NCI-H2196 treated with DMSO at 0.1 percent for 48 hours (cell line): ENCODE results near the gene BCAS1.
"Not testable (repeated sequence)": the region's sequence is repeated elsewhere in the genome, so short reads cannot be mapped to it uniquely, and the experiment has no call there.

Experiments
- DNase-seq: peaks from one replicate; lab custom pipeline; 2025; ENCODE audit not compliant: unreplicated experiment; lab: John Stamatoyannopoulos, UW

Gene BCAS1

DNA sequence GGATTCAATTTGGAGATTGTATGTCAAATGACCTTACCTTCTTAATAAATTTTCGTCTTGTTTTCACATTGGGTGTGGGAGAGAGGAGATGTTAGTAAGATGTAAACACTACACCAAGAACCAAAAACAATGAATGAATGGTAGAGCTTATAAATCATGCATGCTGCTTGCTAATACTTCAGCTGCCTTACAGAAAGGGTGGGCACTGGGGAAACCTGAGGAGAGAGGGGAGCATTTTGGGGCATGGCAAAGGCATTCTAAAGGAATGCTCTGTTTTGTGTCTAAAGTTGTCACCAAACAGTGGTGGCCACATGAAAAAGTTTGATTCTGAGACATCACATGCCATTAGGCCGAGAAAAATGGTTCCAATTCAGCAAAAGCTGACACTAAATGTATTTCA, 80.4 kb downstream of the BCAS1 start:
- no peak for DNase-seq

DNA sequence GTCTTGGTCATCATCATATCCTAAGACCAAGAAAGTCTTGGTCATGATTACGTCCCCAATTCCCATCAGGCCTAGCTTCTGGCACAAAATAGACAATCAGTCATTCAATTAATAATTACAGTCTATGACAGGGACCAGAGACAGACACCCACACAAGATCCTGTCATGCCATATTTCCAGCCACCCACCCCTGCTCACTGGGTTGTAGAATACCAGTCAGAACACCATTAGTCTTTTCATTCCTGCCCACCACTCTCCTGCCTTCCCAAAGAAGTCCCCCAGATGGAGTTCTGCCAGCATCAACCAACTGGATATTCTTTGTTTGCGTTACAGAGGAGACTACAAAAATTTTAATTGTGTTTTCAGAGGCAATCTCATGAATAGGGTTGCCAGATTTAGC, 81.0 kb downstream of the BCAS1 start:
- DNase-seq: no peak

DNA sequence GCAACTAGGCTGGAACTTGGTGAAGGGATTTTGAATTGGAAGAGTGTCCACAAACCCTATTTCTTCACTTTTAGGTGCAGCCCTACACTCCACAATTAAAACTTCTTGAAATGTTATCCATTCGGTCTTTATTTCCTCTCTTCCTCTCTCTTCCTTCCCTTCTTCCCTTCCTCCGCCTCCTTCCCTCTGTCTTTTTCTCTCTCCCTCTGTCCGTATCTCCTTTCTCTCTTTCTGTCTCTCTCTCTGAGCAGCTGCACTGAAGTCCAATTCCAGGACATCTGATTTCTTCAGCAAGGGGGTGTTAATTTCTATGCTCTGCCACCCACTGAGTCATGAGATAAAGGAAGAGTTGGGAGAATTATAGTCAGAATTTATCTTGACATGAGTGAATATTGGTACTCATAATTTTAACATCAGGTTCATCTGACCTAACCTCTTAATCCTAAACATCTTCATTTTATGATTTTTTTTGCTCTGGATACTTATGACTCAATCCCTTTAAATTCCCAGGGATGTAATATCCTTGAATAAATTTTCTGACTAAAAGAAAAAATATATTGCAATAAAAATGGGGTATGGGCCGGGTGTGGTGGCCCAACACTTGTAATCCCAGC, 84.2 kb downstream of the BCAS1 start:
- DNase-seq: no peak

DNA sequence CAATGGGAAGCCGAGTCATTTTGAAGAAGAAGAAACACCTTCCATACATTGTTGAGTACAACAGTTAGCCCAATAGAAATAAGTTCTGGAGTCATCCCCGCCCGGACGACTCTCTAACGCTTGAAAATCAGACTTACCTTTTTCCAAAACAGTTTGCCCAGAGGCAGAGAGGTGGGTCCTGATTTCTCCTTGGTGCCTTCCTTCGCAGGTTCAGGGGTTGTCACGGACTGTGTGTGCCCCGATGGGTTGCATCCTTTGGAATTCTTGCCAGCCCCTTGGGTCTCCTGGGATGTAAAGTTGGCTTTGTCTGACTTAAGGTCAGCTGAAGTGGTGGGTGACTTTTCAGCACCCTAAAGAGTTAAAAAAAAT, 85.3 kb downstream of the BCAS1 start:
- DNase-seq: no peak

DNA sequence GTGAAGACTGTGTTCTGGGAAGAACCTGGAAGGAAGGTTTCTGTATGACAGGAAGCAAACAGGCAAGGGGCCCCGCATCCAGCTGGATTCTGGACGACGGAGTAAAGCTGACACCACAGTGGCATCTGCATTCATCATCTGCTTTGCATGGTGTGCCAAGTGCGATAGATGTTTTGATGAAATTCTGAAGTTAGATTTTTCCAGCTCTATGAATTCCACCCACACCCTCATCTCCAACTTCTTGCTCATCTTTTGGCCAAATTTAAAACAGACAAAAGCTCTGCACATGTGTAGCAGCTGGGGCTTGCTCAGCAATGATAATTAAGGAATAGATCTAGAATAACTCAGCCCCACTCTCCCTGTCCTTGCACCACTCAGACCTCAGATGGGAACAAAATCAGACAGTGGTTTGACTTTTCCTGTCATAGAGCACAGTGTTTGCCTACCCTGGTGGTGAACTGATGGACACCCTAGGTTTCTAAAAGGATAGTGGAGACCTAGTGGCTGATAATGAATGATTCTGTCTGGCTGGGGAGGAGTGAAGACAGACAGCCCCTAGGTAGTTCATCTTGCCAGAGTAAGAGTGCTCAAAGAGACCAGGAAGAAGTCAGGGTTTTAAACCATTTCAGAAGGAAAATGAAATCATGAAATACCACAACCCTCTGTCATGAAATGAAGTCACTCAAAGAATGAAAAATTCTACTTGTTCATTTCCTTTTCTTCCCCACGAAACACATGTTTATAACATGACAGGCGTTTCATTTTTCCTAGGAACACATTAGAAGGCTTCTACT, 85.8 kb downstream of the BCAS1 start:
- DNase-seq: no peak

DNA sequence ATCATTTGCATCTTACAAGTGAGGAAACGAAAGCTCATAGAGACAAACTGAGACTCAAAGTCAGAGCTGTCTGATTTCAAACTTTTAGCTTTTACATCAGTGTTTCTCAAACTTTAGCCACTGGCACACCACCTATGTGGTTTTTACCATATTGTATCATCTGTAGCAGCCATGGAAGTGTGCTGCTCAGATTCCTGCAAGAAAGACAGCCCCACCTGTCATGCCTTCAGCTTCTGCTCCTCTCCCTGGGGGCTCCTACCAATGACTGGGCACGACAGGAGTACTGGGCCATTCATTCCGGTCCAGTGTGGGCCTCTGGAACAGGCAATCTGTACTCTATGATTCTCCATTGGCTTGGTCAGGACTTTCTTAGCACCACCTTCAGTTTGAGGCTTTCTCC, 87.0 kb downstream of the BCAS1 start:
- DNase-seq: no peak

DNA sequence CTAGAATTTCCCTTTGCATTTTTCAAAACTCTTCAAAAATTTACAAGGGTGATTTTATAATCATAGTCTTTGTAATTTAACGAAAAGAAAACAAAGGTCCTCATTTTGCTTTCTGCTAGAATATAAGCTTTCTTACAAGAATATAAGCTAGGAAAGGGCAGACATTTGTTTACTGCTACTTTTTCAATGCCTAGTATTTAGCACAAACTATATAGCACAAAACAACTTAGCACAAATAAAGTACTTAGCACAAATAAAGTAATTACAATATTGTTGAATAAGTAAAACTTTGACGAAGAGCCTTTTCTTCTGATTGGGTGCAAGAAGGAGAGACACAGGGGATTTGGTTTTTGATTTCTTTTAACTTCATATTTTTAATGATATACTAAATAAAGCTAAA, 87.8 kb downstream of the BCAS1 start:
- DNase-seq: no peak

DNA sequence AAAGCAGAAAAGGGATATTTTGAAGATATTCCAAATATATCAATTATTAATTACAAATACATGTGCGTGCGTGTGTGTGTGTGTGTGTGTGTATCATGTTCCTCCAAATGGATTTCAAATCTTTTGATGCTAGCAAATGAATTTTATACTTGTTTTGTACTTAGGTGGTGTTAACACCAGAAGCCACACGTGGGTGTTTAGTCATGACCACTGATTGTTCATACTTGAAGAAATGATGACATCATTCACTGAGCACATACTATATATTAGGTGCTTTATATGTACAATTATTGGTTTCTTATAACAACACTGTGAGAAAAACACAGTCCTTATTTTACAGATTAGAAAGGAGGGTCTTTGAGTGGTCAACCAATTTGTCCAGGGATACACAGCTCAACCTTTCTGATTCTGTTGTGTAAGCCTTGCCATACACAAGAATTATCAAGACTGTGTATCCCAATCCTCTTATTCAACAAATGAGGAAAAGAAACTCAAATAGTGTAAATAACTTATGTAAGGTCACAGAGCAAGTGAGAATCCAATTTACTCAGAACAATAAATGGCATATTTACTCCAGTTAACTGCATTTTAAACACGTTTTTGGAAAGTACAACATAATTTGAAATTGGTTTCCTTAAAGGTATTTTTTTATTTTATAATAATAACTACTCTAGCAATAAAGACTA, 88.5 kb downstream of the BCAS1 start:
- DNase-seq: no peak

DNA sequence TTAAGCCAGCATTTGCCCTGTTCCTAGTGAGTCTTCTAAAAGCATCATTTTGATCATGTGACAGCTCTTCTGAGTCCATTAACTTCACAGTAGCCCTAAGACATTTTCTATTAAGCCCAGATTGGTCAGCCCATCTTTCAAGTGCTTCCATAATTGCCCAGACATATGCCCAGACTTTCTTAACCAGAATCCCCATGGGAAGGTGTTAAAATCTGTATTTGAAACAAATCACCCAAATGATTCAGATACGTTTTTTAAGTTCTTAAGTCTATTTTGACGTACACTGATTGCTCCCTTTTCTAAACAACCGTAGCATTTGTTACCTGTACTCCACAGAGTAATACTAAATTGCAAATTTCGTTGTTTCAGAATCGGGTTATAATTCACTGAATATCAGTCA, 89.3 kb downstream of the BCAS1 start:
- DNase-seq: no peak

DNA sequence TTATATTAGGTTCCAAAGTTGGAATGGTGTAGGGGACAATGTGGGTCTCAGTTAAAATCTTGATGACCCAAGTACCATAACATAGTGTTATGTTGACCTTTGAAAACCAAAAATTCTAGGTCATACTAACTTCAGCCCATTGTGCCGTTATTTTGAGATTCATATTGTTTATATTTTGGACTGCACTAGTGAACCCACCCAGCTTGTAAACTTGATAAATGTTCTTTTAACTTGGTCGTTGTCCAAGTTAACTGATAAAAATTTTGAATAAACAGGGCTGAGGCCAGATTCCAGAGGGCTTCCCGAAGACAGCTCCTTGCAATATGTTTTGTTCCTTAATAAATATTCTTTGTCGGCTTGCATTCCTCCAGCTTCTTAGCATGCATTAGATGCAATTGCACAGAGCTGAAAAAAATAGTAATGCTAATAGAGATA, 90.3 kb downstream of the BCAS1 start:
- DNase-seq: no peak

DNA sequence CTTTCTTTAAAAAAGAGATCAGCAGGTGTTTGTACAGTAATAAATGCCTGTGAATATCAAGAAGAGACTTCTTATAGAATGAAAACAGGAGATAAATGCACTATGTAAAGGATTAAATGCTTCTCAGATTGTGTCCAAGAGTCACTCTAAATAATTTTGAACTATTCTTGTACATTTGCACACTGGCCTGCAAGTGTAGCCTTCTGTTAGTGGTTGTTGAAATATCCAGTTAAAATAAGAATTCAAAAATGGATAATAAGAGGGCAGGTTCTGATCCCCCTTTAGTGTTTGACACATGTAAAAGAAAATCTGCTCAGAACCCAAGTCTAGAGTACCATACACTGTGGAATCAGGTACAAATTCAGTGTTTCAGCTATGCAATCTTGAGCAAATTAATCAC, 91.9 kb downstream of the BCAS1 start:
- DNase-seq: no peak

DNA sequence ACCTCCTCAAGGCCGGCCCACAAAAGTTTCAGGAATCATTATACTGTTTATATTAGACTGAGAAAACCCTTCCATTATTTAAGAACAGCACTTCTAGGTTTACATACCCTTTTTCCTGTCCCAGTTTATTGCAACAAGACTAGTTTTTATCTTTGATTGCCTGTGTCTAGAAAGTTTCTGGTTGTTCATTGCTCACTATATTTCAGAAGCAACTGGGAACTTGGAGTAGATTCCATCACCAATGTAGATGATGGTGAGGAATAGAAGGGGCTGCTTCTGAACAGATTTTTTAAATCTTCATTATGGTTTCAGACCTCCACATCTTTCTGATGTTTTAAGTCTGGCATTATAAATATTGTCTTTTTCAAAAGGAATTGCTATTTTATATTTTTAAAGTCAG, 93.0 kb downstream of the BCAS1 start:
- no peak for DNase-seq

DNA sequence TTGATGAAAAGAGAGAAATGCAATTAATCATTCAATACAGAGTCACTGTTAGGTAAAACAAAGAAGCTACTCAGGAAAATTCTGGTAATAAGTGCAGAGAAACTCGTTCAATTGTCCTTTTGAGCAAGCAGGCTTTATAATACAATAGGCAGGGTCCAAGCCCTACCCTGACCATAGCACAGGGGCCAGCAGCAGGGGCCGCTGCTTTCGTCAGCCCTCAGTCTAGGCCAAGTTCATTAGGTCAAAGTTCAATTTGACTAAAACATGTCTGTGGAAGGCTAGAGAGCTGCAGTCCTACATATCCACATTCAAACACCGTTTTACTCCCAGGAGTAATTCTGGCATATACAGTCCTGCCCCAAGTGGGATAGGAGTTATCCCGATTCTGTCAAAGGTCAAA, 94.6 kb downstream of the BCAS1 start:
- DNase-seq: no peak

DNA sequence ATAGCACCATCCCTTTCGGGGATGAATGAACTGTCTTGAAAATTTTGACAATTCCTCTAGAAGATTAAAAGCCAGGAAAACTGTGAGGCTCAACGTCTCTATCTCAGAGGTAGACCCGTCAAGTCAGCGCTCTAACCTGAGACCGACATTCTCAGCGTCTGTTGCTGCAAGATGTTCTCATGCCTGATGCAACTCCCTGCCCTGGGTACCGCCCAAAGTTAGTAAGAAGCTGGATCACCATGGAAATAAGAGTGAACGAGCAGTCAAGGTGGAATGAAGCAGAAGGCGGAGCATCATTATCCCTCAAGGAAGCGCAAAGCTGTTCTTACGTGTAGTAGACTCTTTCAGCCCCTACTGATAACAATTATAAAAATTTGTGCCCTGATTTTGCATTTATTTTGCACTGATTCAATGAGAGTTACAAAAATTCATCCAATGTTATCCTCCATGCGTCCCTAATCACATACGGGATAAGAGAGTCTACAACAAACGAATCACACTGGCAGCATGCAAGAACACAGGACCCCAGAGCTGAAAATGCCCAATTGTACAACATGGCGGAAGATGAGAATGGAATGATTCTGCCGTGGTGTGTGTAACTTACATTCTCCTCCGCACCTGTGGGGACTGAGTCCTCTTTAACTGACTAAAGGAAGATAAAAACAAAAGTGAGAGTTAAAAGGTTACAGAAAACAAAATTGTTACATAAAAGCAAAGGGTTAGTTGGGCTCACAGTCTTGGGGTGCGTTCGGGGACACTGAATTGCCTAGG, 95.4 kb downstream of the BCAS1 start:
- no peak for DNase-seq

DNA sequence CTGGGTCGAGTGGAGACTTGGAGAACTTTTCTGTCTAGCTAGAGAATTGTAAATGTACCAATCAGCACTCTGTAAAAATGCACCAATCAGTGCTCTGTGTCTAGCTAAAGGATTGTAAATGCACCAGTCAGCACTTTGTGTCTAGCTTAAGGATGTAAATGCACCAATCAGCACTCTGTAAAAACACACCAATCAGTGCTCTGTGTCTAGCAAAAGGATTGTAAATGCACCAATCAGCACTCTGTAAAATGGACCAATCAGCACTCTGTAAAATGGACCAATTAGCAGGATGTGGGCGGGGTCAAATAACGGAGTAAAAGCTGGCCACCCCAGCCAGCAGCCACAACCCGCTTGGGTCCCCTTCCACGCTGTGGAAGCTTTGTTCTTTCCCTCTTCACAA, 96.5 kb downstream of the BCAS1 start:
- not testable (repeated sequence) for DNase-seq

DNA sequence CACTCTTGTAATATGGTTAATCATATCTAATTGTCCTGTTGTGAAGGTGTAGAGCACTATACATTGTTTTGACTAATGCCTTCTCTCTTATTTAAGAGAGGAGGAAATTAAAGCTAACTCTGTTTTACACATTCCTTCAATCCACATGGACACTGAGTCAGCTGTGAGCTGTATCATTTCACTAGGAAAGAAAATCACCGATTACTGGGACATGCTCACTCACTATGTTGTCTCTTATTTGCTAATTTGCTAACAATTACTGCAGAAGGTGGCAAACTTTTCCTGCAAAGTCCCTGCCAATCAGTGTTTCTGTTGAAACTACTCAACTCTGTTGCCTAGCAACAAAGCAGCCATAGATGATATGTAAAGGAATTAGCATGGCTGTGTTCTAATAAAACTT, 98.2 kb downstream of the BCAS1 start:
- DNase-seq: no peak

DNA sequence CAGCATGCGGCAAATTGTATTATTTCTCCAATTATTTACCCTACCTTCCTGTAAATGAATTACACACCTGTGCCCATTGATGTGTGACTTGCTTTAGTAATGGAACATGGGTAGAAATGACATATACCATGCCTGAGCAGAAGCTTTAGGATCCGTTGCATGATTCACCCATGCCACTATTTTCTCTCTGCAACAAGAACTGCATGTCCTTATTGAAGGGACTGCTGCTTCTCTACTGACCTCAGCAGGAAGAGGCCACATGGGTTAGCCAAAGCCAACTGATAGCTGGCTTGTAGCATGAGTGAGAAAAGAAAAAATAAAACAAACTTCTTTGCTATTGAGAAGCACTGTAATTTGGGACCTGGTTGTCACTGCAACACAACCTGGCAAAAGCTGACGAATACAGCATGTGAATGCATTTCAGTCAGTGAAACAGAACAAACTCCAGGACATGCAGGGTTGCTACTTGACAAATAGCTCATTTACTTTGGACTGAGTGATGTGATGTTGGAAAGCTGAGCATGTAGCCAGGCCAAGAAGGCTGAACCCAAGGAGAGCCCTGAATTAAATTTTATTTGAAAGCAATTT, 99.2 kb downstream of the BCAS1 start:
- no peak for DNase-seq

DNA sequence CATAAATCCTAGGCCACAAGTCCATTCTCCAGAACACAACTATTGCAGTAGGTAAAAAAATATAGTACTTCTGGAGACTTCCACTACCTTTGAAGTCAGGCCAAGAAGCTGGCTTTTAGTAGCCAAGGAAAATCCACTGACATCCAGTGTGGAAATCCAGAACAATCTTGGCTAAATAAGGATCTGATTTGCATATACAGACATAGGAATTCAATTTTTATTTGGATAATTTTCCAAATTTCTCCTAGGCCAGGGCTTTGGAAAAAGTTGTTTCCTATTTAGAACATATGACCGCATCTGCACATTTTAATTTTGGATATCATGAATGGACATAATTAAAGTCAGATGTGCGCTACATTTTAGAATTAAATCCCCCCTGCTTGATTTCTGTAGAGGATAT, 100.2 kb downstream of the BCAS1 start:
- no peak for DNase-seq

DNA sequence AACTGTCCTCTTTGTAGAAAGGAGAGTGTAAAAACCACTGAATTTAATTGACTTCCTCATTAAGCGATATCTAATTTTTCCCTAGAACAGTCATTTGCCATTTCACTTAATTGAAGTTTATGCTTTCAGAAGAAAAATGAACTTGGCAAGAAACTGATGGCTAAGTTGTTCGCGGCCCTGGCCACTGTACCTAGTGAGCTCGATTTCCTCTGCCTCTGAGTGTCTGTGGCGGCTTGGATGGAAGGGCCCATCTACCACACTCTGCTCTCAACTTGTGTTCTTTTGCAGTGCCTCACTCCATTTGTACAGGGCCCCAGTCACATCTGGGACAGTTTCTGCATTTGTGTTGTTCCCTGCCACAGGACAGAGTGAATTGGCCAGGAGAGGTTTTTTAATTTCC, 102.9 kb downstream of the BCAS1 start:
- no peak for DNase-seq

DNA sequence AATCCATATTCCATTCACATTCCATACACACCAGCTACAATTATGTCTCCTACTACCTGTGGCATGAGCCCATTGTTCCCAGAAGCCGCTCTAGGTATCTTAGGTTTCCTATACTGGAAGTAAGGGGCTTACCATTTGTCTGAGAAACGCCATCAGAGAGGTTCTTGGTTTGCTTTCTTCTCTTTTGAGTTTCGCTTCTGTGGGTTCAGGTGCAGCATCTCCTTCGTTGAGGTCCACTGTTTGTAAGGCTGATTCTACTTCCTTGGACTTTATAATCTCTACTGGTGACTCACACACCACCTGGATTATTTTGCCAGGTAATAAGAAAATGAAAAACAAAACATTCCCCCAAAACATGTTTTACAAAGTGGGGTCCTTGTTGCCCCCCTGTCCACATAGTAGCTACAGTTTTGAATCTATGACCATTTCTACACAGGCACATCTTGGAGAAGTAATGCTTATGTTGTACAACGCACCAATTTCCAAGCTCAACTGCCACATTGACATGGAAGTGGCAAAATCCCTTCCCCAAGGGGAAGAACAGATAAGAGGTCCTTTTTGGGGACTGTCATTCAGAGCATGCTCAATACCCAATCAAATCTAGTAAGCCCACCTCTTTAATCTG, 103.5 kb downstream of the BCAS1 start:
- DNase-seq: no peak
